Muscle of leg (tissue), 9 donors: ENCODE data around the gene TICAM2. TPM values are rescaled to one million over a fixed set of nuclear protein-coding genes. Genes with fewer than 3 reads are reported as not detected.

Experiments
- polyA plus RNA-seq, 8 donors: library from polyadenylated mRNA; unstranded; fragments of 120-200 nt; gene quantifications; one replicate each; pipeline versions ENCODE4 v1.2.1 to v1.2.3, GENCODE V29; 2013; ENCODE audit warnings: inconsistent platforms in 1 of 8, low replicate concordance in 1 of 8; ENCODE audit not compliant: insufficient read length in 8 of 8, insufficient read depth in 1 of 8
- total RNA-seq: library from RNA; stranded (reverse); fragments of 120-200 nt; gene quantifications from one replicate; pipeline ENCODE4 v1.2.4, GENCODE V29; 2013

The TICAM2 gene
- total and polyA plus RNA-seq, 9 donors = 3.3 to 7.9 (median 6.4) TPM

Other genes starting within 250 kb of the TICAM2 start
- gene FEM1C, start 57.7 kb downstream of the TICAM2 start, total RNA-seq = 16.7 TPM
- gene FEM1C, start 57.7 kb downstream of the TICAM2 start, polyA plus RNA-seq = 10 to 100 TPM; 16.9 to 25.2 (median 22.6) TPM
- gene TMED7, start 23.6 kb upstream of the TICAM2 start, total RNA-seq = 52.9 TPM
- 10 to 100 TPM; 49.3 to 79.6 (median 62.5) TPM for gene TMED7, start 23.6 kb upstream of the TICAM2 start, polyA plus RNA-seq
- gene CDO1, start 214.2 kb upstream of the TICAM2 start, total RNA-seq = 19.1 TPM
- 10 to 100 TPM; 17.4 to 27.1 (median 23.1) TPM for gene CDO1, start 214.2 kb upstream of the TICAM2 start, polyA plus RNA-seq
- 57.3 TPM for gene ATG12, start 239.1 kb upstream of the TICAM2 start, total RNA-seq
- gene ATG12, start 239.1 kb upstream of the TICAM2 start, polyA plus RNA-seq = 10 to 100 TPM; 42.1 to 57.3 (median 50.2) TPM
- gene AP3S1, start 239.5 kb upstream of the TICAM2 start, total RNA-seq = 63.8 TPM
- 100 to 1,000 TPM in 7 of 8 donors, 10 to 100 TPM in 1; 90.4 to 152 (median 116) TPM for gene AP3S1, start 239.5 kb upstream of the TICAM2 start, polyA plus RNA-seq